NCI-H2196 (cell line): ENCODE results near the gene DNAJB8.

ENCODE experiments used
- DNase-seq: peaks from one replicate; lab custom pipeline; 2025; ENCODE audit not compliant: unreplicated experiment; lab: John Stamatoyannopoulos, UW

DNAJB8 gene

GRCh38 chr3:128483657-128484403 lies 17.1 kb upstream of the DNAJB8 start:
- DNase-seq, result no peak

- no peak for DNase-seq
Observed at GRCh38 chr3:128482666-128483656, 16.3 kb upstream of the DNAJB8 start.

GRCh38 chr3:128482175-128482574 lies 15.5 kb upstream of the DNAJB8 start:
- DNase-seq, result no peak

- no peak for DNase-seq
Observed at GRCh38 chr3:128481438-128481942, 14.8 kb upstream of the DNAJB8 start.

- no peak for DNase-seq
Observed at GRCh38 chr3:128480717-128481437, 14.2 kb upstream of the DNAJB8 start.

GRCh38 chr3:128480278-128480677 lies 13.6 kb upstream of the DNAJB8 start:
- no peak for DNase-seq

GRCh38 chr3:128479558-128480086 lies 12.9 kb upstream of the DNAJB8 start:
- no peak for DNase-seq

GRCh38 chr3:128478576-128479506 lies 12.2 kb upstream of the DNAJB8 start:
- no peak for DNase-seq

- DNase-seq, result no peak
Observed at GRCh38 chr3:128476659-128477058, 10.0 kb upstream of the DNAJB8 start.

GRCh38 chr3:128475355-128475754 lies 8.7 kb upstream of the DNAJB8 start:
- no peak for DNase-seq

GRCh38 chr3:128473737-128474136 lies 7.0 kb upstream of the DNAJB8 start:
- no peak for DNase-seq

GRCh38 chr3:128473180-128473519 lies 6.5 kb upstream of the DNAJB8 start:
- no peak for DNase-seq

- no peak for DNase-seq
Observed at GRCh38 chr3:128472449-128473179, 5.9 kb upstream of the DNAJB8 start.

- DNase-seq, result no peak
Observed at GRCh38 chr3:128471720-128472119, 5.0 kb upstream of the DNAJB8 start.

- no peak for DNase-seq
Observed at GRCh38 chr3:128471110-128471509, 4.4 kb upstream of the DNAJB8 start.

GRCh38 chr3:128470134-128470899 lies 3.6 kb upstream of the DNAJB8 start:
- no peak for DNase-seq

- DNase-seq, result no peak
Observed at GRCh38 chr3:128469556-128469955, 2.9 kb upstream of the DNAJB8 start.

- no peak for DNase-seq
Observed at GRCh38 chr3:128468791-128469527, 2.3 kb upstream of the DNAJB8 start.
